Fibroblast of lung (primary cell): ENCODE measurements around the gene TEX29.

Experiments
- EZH2 ChIP-seq: IDR thresholded peaks from 2 replicates; pipeline ENCODE4 v1.5.1; 2012; ENCODE audit warnings: low read length, control low read depth, mild to moderate bottlenecking; ENCODE audit errors: missing control alignments
- TF ChIP-seq, protein P1 (sequence below), 2 donors: IDR thresholded peaks in 1 of 2; conservative IDR thresholded peaks in 1 of 2; 1 replicate in 1 of 2; 2 replicates in 1 of 2; pipeline ENCODE4 v1.5.1; 2011 to 2012; ENCODE audit warnings: low read length in 2 of 2, control low read depth in 1 of 2, inconsistent platforms in 1 of 2, low read depth in 1 of 2, mild to moderate bottlenecking in 1 of 2

GRCh38 chr13:111371720-111372119 lies 51.3 kb downstream of the TEX29 start:
- TF ChIP-seq, protein P1, sequence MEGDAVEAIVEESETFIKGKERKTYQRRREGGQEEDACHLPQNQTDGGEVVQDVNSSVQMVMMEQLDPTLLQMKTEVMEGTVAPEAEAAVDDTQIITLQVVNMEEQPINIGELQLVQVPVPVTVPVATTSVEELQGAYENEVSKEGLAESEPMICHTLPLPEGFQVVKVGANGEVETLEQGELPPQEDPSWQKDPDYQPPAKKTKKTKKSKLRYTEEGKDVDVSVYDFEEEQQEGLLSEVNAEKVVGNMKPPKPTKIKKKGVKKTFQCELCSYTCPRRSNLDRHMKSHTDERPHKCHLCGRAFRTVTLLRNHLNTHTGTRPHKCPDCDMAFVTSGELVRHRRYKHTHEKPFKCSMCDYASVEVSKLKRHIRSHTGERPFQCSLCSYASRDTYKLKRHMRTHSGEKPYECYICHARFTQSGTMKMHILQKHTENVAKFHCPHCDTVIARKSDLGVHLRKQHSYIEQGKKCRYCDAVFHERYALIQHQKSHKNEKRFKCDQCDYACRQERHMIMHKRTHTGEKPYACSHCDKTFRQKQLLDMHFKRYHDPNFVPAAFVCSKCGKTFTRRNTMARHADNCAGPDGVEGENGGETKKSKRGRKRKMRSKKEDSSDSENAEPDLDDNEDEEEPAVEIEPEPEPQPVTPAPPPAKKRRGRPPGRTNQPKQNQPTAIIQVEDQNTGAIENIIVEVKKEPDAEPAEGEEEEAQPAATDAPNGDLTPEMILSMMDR (conservative IDR thresholded peaks at IDR 0.05 in 1 of 2, IDR thresholded peaks at IDR 0.05 in 1 of 2; ENCODE audit: low read depth in 1 of 2, low read length in 2 of 2) = no peak
- no peak for TF ChIP-seq EZH2
